RWPE2 (cell line): ENCODE measurements around the gene SNAP47.
A peak's percentile ranks its signal among the peaks of the same experiment; 100 is the strongest.

ENCODE experiments used
- ATAC-seq: fragments of 200-7000 bp; cut with Tn5 transposase; 3 replicates; pipeline ENCODE4 v1.9.1; 2021; ENCODE audit warnings: low read depth
- DNase-seq: peaks from one replicate; pipeline ENCODE4 v3.0.0-alpha.2; 2020; ENCODE audit warnings: low spot score
- H3K27ac ChIP-seq: fragments of 450-650 bp; 2 replicates; pipeline ENCODE4 v1.5.1; 2017; ENCODE audit warnings: mild to moderate bottlenecking; ENCODE audit not compliant: poor library complexity, severe bottlenecking
- H3K27me3 ChIP-seq: fragments of 250-450 bp; sonication (Bioruptor Pico); 2 replicates; pipeline ENCODE4 v1.5.1; 2021; ENCODE audit warnings: mild to moderate bottlenecking, moderate library complexity; ENCODE audit not compliant: insufficient read depth, poor library complexity, severe bottlenecking
- H3K36me3 ChIP-seq: fragments of 250-450 bp; sonication (Bioruptor Pico); 2 replicates; pipeline ENCODE4 v1.5.1; 2020; ENCODE audit warnings: low read depth, mild to moderate bottlenecking, moderate library complexity
- H3K4me1 ChIP-seq: fragments of 250-450 bp; sonication (Bioruptor Pico); 2 replicates; pipeline ENCODE4 v1.5.1; 2021; ENCODE audit warnings: mild to moderate bottlenecking, moderate library complexity; ENCODE audit not compliant: insufficient read depth, poor library complexity, severe bottlenecking
- H3K4me3 ChIP-seq: fragments of 250-450 bp; sonication (Bioruptor Pico); 2 replicates; pipeline ENCODE4 v1.5.1; 2021; ENCODE audit warnings: mild to moderate bottlenecking, moderate library complexity; ENCODE audit not compliant: severe bottlenecking
- H3K9me3 ChIP-seq: fragments of 250-450 bp; sonication (Bioruptor Pico); 2 replicates; pipeline ENCODE4 v1.5.1; 2021; ENCODE audit warnings: mild to moderate bottlenecking, moderate library complexity; ENCODE audit not compliant: severe bottlenecking
- CTCF ChIP-seq: fragments of 450-650 bp; IDR thresholded peaks from one replicate; pipeline ENCODE4 v1.5.1; 2017; ENCODE audit warnings: mild to moderate bottlenecking, moderate library complexity; ENCODE audit not compliant: poor library complexity, severe bottlenecking

SNAP47 gene

DNA sequence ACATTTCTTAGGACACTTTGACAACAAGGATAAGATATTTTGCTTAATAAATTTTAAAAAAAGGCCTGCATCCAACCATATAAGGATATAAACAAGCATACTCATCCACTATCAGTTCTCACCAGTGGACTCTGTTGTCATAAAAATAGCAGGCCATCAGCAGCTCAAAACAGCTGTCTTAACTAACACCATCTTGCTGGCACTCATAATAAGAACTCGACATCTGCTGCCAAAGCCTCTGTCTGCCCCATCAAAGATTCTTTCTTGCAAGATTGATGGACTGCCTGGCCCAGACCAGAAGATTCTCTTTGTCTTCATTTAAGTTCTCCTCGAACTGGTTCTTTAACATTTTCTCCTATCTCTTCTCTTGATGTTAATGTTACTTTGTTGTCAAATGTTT lies 10.2 kb upstream of the SNAP47 start:
- Histone ChIP-seq H3K27ac (no peak overlapping the region), H3K9me3 (no peaks in the 10 kb centered on the region), H3K27me3 (no peaks in the 10 kb centered on the region), H3K4me3 (no peak overlapping the region), H3K4me1 (no peaks in the 10 kb centered on the region), H3K36me3 (no peaks in the 10 kb centered on the region)
- DNase-seq (no peak), ATAC-seq (no peak)
- no peak for TF ChIP-seq CTCF

DNA sequence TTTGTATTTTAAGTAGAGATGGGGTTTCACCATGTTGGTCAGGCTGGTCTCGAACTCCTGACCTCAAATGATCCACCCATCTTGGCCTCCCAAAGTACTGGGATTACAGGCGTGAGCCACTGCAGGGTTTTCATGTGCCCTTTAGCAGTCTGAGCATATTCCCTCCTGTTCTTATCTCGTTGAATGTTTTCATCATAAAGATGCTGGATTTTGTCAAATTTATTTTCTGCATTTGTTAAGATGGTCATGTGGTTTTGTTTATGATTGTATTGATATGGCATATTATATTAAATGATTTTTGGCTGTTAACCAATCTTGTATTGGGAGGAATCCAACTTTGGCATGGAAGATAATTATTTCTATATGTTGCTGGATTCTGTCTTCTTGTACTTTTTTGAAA lies 8.9 kb upstream of the SNAP47 start:
- H3K4me3 ChIP-seq: no peak overlapping the region
- H3K9me3 ChIP-seq: no peaks in the 10 kb centered on the region
- H3K27ac ChIP-seq: no peak overlapping the region
- no peak for ATAC-seq
- no peak for TF ChIP-seq CTCF
- H3K4me1 ChIP-seq: no peaks in the 10 kb centered on the region
- DNase-seq: no peak
- no peaks in the 10 kb centered on the region for H3K36me3 ChIP-seq
- H3K27me3 ChIP-seq: no peaks in the 10 kb centered on the region

- no peaks in the 10 kb centered on the region for H3K4me1 ChIP-seq
- TF ChIP-seq CTCF: no peak
- ATAC-seq (no peak), DNase-seq (no peak)
- no peaks in the 10 kb centered on the region for H3K27me3 ChIP-seq
- H3K4me3 ChIP-seq: no peak overlapping the region
- H3K27ac ChIP-seq: no peak overlapping the region
- H3K9me3 ChIP-seq: no peaks in the 10 kb centered on the region
- no peaks in the 10 kb centered on the region for H3K36me3 ChIP-seq
Measured at GRCh38 chr1:227726924-227727599, 8.2 kb upstream of the SNAP47 start.

DNA sequence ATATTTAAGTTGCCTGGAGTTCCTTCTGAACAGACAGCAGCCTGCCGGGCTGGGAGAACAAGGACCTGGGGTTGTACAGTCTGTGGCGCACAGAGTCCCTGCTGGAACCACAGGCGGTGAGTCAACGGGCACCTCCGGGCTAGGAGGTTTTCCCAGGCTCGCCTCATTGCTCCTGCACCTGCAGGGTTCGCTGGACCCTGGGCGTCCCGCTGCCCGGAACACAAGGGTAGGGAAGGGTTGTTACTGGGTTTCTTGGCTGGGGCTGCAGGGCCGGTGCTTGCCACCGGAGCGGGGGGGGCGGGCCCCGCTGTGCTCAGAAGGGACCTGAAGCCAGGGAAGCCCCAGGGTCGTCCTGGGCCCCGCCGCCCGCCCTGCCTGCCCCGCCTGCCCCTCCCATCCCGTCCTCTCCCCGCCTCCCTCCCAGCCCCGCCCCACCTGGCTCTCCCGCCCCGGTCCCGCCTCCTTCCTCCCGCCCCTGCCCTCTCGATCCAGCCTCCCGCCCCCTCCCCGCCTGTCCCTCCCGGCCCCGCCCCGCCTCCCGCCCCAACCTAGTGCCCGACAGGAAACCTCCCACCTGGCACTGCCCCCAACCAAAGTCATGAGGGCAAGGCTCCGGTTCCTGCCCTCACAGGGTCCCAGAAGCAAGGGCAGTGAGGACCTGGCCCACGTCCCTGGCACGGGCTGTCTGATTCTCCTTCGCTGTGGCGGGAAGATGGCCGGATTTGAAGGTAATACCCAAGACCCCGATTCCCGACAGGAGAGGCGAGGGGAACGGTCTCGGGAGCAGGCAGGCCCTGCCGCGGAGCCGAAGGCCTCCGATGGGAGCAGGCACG lies 7.0 kb upstream of the SNAP47 start:
- Histone ChIP-seq H3K4me1 (no peaks in the 10 kb centered on the region), H3K9me3 (no peaks in the 10 kb centered on the region), H3K36me3 (no peaks in the 10 kb centered on the region), H3K4me3 (peak overlapping the region; percentile 42), H3K27me3 (no peaks in the 10 kb centered on the region), H3K27ac (peak overlapping the region; percentile 31)
- TF ChIP-seq CTCF: no peak
- DNase-seq (peak; percentile 69), ATAC-seq (peak; percentile 84)

- TF ChIP-seq CTCF: no peak
- no peak for DNase-seq
- no peaks in the 10 kb centered on the region for H3K9me3 ChIP-seq
- no peaks in the 10 kb centered on the region for H3K4me1 ChIP-seq
- no peaks in the 10 kb centered on the region for H3K36me3 ChIP-seq
- peak overlapping the region; percentile 31 for H3K27ac ChIP-seq
- peak overlapping the region; percentile 42 for H3K4me3 ChIP-seq
- no peak for ATAC-seq
- no peaks in the 10 kb centered on the region for H3K27me3 ChIP-seq
Measured at GRCh38 chr1:227728892-227729143, 6.4 kb upstream of the SNAP47 start.
